Measurements from ENCODE around the gene C22orf23.
"Not testable (repeated sequence)": the region's sequence is repeated elsewhere in the genome, so short reads cannot be mapped to it uniquely, and the experiment has no call there.

C22orf23 gene

GRCh38 chr22:37954686-37955085 lies 1.3 kb upstream of the C22orf23 start:
- DNase-seq (ENCODE audit: low spot score), result no peak

- DNase-seq (ENCODE audit: low spot score), result no peak
These were observed 352 bp downstream of the C22orf23 start for GRCh38 chr22:37953062-37953436.

- not testable (repeated sequence) for DNase-seq (ENCODE audit: low spot score)
These were observed 772 bp downstream of the C22orf23 start for GRCh38 chr22:37952629-37953028.

- DNase-seq (ENCODE audit: low spot score), result no peak
These were observed 2.1 kb downstream of the C22orf23 start for GRCh38 chr22:37951305-37951704.

- DNase-seq (ENCODE audit: low spot score), result not testable (repeated sequence)
These were observed 6.1 kb downstream of the C22orf23 start for GRCh38 chr22:37947142-37947795.

- DNase-seq (ENCODE audit: low spot score), result not testable (repeated sequence)
These were observed 9.0 kb downstream of the C22orf23 start for GRCh38 chr22:37944423-37944822.

GRCh38 chr22:37943825-37944198 lies 9.6 kb downstream of the C22orf23 start:
- DNase-seq (ENCODE audit: low spot score), result no peak

GRCh38 chr22:37943136-37943824 lies 10.1 kb downstream of the C22orf23 start:
- DNase-seq (ENCODE audit: low spot score), result no peak

- no peak for DNase-seq (ENCODE audit: low spot score)
These were observed 11.3 kb downstream of the C22orf23 start for GRCh38 chr22:37942133-37942532.

- DNase-seq (ENCODE audit: low spot score), result no peak
These were observed 12.6 kb downstream of the C22orf23 start for GRCh38 chr22:37940698-37941376.

- DNase-seq (ENCODE audit: low spot score), result peak; percentile 80
These were observed 19.6 kb downstream of the C22orf23 start for GRCh38 chr22:37933711-37934376.

GRCh38 chr22:37932821-37933578 lies 20.4 kb downstream of the C22orf23 start:
- DNase-seq (ENCODE audit: low spot score), result no peak

GRCh38 chr22:37932401-37932800 lies 21.0 kb downstream of the C22orf23 start:
- no peak for DNase-seq (ENCODE audit: low spot score)

GRCh38 chr22:37931893-37932389 lies 21.5 kb downstream of the C22orf23 start:
- DNase-seq (ENCODE audit: low spot score), result no peak

GRCh38 chr22:37930952-37931440 lies 22.4 kb downstream of the C22orf23 start:
- no peak for DNase-seq (ENCODE audit: low spot score)

- DNase-seq (ENCODE audit: low spot score), result peak; percentile 25
These were observed 23.0 kb downstream of the C22orf23 start for GRCh38 chr22:37930270-37930951.

GRCh38 chr22:37929390-37929789 lies 24.0 kb downstream of the C22orf23 start:
- DNase-seq (ENCODE audit: low spot score), result no peak

GRCh38 chr22:37927637-37927936 lies 25.8 kb downstream of the C22orf23 start:
- no peak for DNase-seq (ENCODE audit: low spot score)

GRCh38 chr22:37926771-37927636 lies 26.4 kb downstream of the C22orf23 start:
- DNase-seq (ENCODE audit: low spot score), result no peak

- no peak for DNase-seq (ENCODE audit: low spot score)
These were observed 27.0 kb downstream of the C22orf23 start for GRCh38 chr22:37926358-37926757.
